ENCODE data around the gene SKI.
"Not testable (repeated sequence)": the region's sequence is repeated elsewhere in the genome, so short reads cannot be mapped to it uniquely, and the experiment has no call there.

Gene SKI

GRCh38 chr1:2248854-2249558 lies 20.9 kb downstream of the SKI start:
- DNase-seq = no peak

- no peak for DNase-seq
Observed at GRCh38 chr1:2249559-2249906, 21.4 kb downstream of the SKI start.

DNA sequence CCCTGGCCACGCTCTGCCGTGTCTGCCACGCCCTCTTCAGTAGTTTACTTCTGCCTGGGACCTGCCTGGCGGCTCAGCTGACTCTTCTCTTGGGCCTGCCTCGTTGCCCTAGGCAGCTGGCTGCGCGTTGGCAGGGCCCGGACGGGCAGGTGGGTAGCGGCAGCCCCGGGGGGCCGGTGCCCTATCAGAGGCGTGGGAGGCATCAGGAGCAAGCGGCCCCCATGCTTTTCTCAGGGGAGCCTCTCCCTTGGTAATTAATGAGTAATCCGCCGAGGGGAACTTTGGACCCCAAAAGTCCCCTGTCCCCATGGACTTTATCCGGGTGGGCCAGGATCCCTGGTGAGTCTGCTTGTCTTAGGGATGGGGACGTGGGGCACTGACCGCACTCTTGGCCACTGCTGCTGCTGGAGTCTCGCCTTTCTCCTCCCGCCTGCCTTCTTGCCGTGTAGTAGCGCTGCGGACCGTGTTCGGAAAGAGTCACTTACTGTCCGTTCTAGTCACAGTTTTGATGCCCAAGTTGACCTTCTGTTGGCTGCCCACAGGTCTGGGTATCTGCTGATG lies 22.7 kb downstream of the SKI start:
- no peak for DNase-seq

DNA sequence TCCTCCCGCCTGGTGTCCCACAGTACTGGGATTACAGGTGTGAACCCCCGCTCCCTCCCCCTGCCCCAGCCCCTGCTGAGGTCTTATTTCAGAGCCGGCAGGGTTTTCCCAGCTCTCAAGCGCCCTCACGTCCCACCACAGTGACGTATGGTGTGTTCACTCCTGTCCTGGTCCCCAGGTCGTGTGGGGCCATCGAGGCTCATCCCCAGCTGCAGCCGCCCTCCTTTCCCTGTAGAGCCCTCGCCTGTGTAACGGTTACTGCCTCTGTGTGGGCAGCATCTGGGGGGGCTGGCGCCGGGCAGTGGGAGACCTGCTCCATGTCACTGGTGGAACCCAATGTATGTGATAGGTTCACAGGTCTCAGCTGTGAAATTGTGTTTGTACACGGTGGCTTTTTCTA lies 23.2 kb downstream of the SKI start:
- DNase-seq = no peak

DNA sequence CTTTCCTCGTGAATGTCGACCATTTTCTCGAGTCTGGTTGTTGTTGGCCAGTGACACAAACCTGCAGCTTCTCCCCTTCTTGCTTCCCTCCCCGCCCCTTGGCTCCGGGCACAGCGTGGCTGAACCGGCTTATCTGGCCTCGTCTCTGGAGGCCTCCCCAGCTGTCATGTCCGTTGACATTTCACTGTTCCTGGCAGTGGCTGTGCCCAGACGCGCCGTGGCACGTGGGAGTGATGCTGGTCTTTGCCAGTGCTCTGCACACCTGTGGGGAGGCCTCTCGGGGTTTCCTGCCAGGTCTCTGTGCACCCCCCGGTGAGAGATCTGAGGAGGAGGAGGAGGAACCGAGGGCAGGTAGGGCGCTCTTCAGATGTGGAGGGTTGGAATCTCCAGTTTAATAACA lies 23.7 kb downstream of the SKI start:
- no peak for DNase-seq

DNA sequence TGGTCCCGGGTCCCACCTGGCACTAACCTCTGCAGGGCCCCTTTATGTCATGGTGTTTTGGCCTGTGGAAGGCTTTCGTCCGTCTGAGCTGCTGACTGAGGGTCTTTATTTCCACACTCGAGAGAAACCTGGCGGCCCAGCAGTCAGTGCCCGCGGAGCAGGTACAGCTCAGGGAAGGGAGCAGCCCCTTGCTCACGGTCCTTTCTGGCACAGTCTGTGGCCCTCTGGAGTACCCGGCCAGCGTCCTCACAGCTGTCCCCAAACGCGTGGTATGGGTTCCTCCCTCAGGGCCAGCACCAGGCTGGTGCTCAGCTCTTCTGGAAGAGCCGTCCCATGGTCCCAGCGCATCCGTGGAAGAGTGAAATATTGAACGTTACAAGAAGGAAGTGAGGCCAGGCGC lies 24.3 kb downstream of the SKI start:
- no peak for DNase-seq

GRCh38 chr1:2253036-2253796 lies 25.1 kb downstream of the SKI start:
- no peak for DNase-seq

DNA sequence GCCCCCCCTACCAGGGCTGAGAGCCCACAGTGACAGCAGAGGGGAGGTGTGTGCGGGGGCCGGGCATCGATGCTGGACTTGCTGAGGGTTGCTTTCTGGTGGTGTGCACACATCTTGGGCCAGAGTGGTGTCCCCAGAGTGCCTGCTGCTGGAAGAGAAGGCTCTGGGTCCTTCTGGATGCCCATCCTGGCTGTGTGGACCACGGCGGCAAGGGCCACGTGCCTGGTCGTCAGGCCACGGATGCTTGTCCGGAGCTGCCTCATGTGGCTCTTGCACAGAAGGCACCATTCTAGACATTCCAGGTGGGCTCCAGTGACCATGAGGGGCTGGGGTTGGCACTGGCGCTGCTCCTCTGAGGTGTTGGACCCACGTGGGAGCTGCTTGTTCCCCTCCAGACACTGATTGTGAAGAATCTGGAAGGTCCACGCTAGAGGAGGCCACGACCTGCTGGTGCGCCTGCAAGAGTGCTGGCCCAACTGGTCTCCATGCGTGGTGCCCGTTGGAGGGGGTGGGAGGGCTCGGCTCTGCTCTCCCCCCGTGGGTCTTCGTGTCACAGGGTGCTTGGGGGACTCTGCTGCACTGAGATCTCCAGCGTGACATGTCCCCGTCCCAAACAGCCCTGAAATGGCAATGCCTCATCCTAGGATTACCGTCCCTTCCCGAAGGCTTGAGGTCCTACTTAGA lies 25.8 kb downstream of the SKI start:
- DNase-seq = no peak

DNA sequence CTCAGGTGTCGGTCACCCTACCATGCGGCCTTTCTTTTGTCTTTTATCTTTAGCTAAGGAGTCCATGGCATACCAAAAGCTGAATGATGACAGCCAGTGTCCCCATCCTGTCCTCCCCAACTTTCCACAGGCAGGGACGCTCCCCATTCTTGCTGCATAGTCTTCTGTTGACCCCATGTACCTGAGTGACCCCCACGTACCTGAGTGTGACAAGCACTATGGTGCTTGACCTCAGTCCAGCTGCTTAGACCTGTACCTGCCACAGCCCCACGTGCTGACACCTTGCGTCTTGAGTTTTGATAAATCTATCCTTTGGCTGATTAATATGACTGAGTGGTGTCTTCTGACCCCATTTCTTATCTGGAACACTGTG lies 26.9 kb downstream of the SKI start:
- no peak for DNase-seq

- DNase-seq = peak; percentile 85
Observed at GRCh38 chr1:2255420-2256369, 27.6 kb downstream of the SKI start.

DNA sequence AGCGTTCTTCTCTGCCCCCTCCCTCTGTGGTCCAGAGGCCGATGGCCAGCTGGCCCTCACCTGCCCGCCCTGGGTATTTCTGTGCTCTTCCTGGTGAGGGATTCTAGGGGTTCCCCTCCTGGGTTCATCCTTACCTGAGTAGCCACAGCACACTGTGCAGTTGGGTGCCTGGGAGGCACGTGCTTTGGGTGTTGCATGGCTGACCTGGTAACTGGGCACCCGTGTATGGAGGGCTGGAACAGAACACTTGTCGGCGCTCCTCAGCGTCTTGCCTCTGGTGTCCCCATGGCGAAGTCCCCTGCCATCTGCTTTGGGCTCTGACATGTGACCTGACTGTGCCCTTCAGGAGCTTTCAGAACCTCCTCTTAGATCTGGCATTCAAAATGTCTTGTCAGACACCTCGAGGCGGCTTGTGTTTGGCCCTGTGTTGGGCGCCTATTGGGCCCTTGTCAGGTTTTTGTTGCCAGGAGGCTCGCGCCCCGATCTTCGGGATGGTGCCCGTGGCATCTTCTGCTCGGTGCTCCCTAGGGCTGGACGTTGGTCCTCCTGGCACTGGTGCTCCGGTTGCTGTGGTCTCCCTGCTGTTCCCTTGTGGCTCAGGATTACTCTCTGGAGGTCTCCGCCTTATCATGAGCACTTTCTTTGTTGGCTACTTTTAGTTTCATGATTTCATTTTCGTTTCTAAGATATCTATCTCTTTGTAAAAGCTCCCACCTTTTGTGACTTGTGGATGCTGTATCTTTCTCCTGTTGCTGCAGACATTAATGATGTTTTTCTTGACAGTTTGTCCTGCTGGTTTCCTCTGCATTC lies 28.5 kb downstream of the SKI start:
- DNase-seq = no peak

- no peak for DNase-seq
Observed at GRCh38 chr1:2257245-2257627, 29.1 kb downstream of the SKI start.

- no peak for DNase-seq
Observed at GRCh38 chr1:2258122-2258681, 30.1 kb downstream of the SKI start.

- DNase-seq = peak; percentile 64
Observed at GRCh38 chr1:2258996-2259395, 30.9 kb downstream of the SKI start.

- no peak for DNase-seq
Observed at GRCh38 chr1:2259668-2260402, 31.7 kb downstream of the SKI start.

GRCh38 chr1:2260470-2260869 lies 32.4 kb downstream of the SKI start:
- DNase-seq = not testable (repeated sequence)

DNA sequence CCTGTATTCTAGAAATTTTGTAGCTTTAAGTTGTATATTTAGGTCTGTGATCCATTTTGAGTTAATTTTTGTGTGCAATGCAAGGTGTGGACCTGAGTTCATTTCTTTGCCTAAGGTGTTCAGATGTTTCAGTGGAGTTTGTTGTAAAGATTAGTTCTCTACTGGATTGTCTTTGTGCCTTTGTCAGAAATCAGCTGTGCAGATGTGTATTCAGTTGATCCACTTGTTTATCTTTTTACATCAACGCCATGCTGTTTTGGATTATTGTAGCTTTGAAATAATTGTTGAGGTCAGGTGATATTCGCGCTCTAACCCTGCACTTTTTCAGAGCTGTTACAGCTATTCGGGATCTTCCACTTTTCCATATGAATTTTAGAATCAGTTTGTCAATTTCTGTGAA lies 32.8 kb downstream of the SKI start:
- DNase-seq = no peak

- not testable (repeated sequence) for DNase-seq
Observed at GRCh38 chr1:2261476-2262395, 33.6 kb downstream of the SKI start.

DNA sequence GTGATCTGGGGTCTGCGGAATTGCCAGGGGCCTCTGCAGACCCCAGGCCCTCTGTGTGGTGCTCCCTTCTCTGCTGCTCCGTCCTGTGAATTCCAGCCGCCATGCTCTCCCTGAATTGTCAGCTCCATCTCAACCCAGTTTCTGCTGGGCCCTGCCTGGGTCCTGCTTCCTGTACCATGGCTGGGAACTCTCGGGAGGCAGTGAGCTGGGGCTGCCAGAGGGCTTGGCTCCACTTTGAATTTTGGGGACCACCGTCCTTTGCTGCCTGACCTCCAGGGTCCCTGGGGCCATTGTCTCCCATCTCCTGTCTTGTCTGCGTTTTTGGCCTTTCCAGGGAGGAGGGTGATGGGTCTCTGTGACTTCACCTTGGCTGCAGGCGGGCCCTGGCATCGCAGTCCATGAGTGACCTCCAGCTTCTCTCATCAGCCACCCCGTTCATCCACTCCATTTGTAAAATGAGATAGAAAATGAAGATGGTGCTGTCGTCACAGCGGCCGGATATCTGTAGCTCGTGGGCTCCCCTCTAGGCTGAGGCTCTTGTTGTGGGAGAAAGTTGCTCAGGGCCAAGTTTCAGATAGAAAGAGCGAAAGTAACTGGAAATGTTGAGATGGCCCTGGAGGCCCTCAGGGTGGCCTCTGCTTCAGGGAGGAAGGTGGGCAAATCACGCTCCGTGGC lies 38.3 kb downstream of the SKI start:
- no peak for DNase-seq
